Heart left ventricle (tissue), 16 donors: ENCODE data around the gene TAF4. TPM values are rescaled to one million over a fixed set of nuclear protein-coding genes. Genes with fewer than 3 reads are reported as not detected.

Experiments
- ATAC-seq, 4 donors: fragments of 200-7000 bp; cut with Tn5 transposase; one replicate each; pipeline ENCODE4 v1.9.1; 2020 to 2022; ENCODE audit warnings: moderate library complexity in 4 of 4, mild to moderate bottlenecking in 3 of 4, moderate number of reproducible peaks in 1 of 4
- DNase-seq, 5 donors: peaks; one replicate each; pipeline ENCODE4 v3.0.0-alpha.2; 2020
- H3K27ac ChIP-seq, 12 donors: fragments of 200-600 bp; sonication (generic) in 4 of 12; one replicate each; pipeline versions ENCODE4 v1.5.0 to v1.8.0; 2016 to 2022; ENCODE audit warnings: mild to moderate bottlenecking in 2 of 12
- H3K27me3 ChIP-seq, 9 donors: fragments of 200-600 bp; sonication (generic) in 2 of 9; one replicate each; pipeline versions ENCODE4 v1.5.1 to v1.8.0; 2016 to 2022; ENCODE audit warnings: mild to moderate bottlenecking in 3 of 9
- H3K36me3 ChIP-seq, 9 donors: fragments of 200-600 bp; sonication (generic) in 2 of 9; one replicate each; pipeline versions ENCODE4 v1.5.0 to v1.8.0; 2018 to 2022; ENCODE audit warnings: mild to moderate bottlenecking in 2 of 9
- H3K4me1 ChIP-seq, 12 donors: fragments of 200-600 bp; sonication (generic) in 4 of 12; one replicate each; pipeline versions ENCODE4 v1.5.0 to v1.8.0; 2016 to 2022; ENCODE audit warnings: mild to moderate bottlenecking in 3 of 12
- H3K4me3 ChIP-seq, 12 donors: fragments of 200-600 bp; sonication (generic) in 4 of 12; one replicate each; pipeline versions ENCODE4 v1.5.0 to v1.8.0; 2017 to 2022; ENCODE audit warnings: mild to moderate bottlenecking in 9 of 12, moderate library complexity in 4 of 12
- H3K9me3 ChIP-seq, 12 donors: fragments of 200-600 bp; sonication (generic) in 4 of 12; one replicate each; pipeline versions ENCODE4 v1.5.0 to v1.8.0; 2016 to 2022; ENCODE audit warnings: mild to moderate bottlenecking in 1 of 12
- CTCF ChIP-seq, 12 donors: fragments of 200-600 bp; sonication (generic) in 4 of 12; IDR thresholded peaks; one replicate each; pipeline versions ENCODE4 v1.5.0 to v1.8.0; 2018 to 2022; ENCODE audit warnings: antibody characterized with exemption in 12 of 12, mild to moderate bottlenecking in 5 of 12
- POLR2A ChIP-seq, 2 donors: fragments of 450-650 bp; IDR thresholded peaks; one replicate each; pipeline ENCODE4 v1.6.1; 2017; ENCODE audit warnings: antibody characterized with exemption in 2 of 2, mild to moderate bottlenecking in 2 of 2, moderate library complexity in 2 of 2
- WGBS, 4 donors: extraction: QIAGEN DNeasy Blood & Tissue Kit in 2 of 4; methylation state at CpG; one replicate each; pipeline versions ENCODE4 v1.1.5 to v1.1.7; 2013 to 2018; 5-methylcytosine and 5-hydroxymethylcytosine counted together
- intact Hi-C, 10 donors: fragments of 100-400 bp; cut with DNase I; formaldehyde crosslinking; loops; one replicate each; pipeline versions ENCODE4 v1.11.1 to v1.14.2; 2022
- polyA plus RNA-seq, 2 donors: library from polyadenylated mRNA; stranded (reverse); fragments of 200-250 nt; gene quantifications; one replicate each; pipeline ENCODE4 v1.2.3, GENCODE V29; 2013
- total RNA-seq, 9 donors: library from RNA; depleted of rRNA in 2 of 9; stranded (reverse); fragments of >200 nt in 2 of 9; fragmentation: NEBNext Ultra II Directional in 3 of 9; extraction: Animal tissue kit (Norgen Biotek cat#: 25700) in 3 of 9; gene quantifications; one replicate each; pipeline versions ENCODE4 v1.1.0 to v1.2.4, GENCODE V29; 2016 to 2023
- donor health status: ischemic (EF 13 %, LVEDD 7.1; RV severe dilation, severe dysfunction).
- donor health status: healthy with polysubstance abuse.
- donor health status: DM: no; HTN: yes; CAD: no.
- donor health status: DM: no; HTN: no; CAD: no.
- donor health status: ischemic (EF 25% LVEDD 6.9; RV normal size, moderate dysfunction).
- donor health status: ischemic (EF 25% LVEDD 5.7; RV mildly dilated, moderate dysfunction).
- donor health status: healthy.
- donor health status: DM: yes; HTN: yes; CAD: no.
- donor health status: ischemic (EF 35%, LVEDD 5.7; RV mildly dilated, moderate dysfunction).
- donor health status: nonischemic (EF 11% LVEDD 7.7; RV severe dilation, severe dysfunction).
- donor health status: DM: yes; HTN: yes; CAD: no.
- donor health status: PGD.
- donor health status: ischemic (EF 29% LVEDD 5.4; RV normal size, mild dysfunction).
- donor health status: nonischemic (EF 23%, LVEDD 6.1; RV moderate dilation, normal function).

Gene TAF4
- total and polyA plus RNA-seq, 11 donors, result 4.5 to 37.7 (median 10.7) TPM

GRCh38 chr20:62014889-62015537 lies 50.7 kb downstream of the TAF4 start:
- no peak overlapping the region for H3K4me3 ChIP-seq
- no peak overlapping the region for H3K27ac ChIP-seq
- peaks cover 0 to 28% (median 22%) of the 10 kb centered on the region in 9 donors for H3K36me3 ChIP-seq
- 83 to 93% (median 91%) methylated on average over 11 to 14 of the region's 14 CpGs for WGBS, 4 donors
- ATAC-seq (no peak), DNase-seq (peak in 1 of 5 donors; percentile 21)
- intact Hi-C loops, result loop anchor here in 8 of 10 donors (5.0 to 10.0 kb wide), 6 partner anchors 47 to 390 kb away; partner anchors contain the start of genes RPS21 (in 3 of the 8) and CABLES2 (in 1 of the 8)
- no peaks in the 10 kb centered on the region for H3K27me3 ChIP-seq
- H3K9me3 ChIP-seq, result no peaks in the 10 kb centered on the region
- TF ChIP-seq POLR2A (IDR thresholded peaks at IDR 0.05) (no peak), CTCF (IDR thresholded peaks at IDR 0.05) (no peak)
- peaks cover 0 to 27% (median 12%) of the 10 kb centered on the region in 12 donors for H3K4me1 ChIP-seq

DNA sequence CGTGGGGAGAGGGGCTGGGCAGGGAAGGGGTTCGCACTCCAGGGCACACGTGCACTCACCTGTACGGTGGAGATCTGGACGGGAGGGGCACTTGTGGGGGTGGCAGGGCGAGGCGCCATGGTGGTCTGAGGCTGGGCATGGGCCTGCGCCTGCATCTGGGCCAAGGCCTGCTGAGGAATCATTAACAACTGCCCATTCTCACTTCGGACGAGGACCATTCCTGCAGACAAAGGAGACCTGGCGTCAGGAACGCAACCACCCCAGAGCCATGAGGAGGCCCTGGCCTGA lies 51.2 kb downstream of the TAF4 start:
- Histone ChIP-seq H3K9me3 (no peaks in the 10 kb centered on the region), H3K27ac (no peak overlapping the region), H3K4me1 (peaks cover 0 to 21% (median 6%) of the 10 kb centered on the region in 12 donors), H3K27me3 (no peaks in the 10 kb centered on the region), H3K36me3 (peaks cover 0 to 33% (median 28%) of the 10 kb centered on the region in 9 donors), H3K4me3 (no peak overlapping the region)
- intact Hi-C loops, result loop anchor here in 8 of 10 donors (5.0 to 10.0 kb wide), 6 partner anchors 48 to 390 kb away; partner anchors contain the start of genes RPS21 (in 3 of the 8) and CABLES2 (in 1 of the 8)
- ATAC-seq (no peak), DNase-seq (no peak)
- TF ChIP-seq POLR2A (IDR thresholded peaks at IDR 0.05) (no peak), CTCF (IDR thresholded peaks at IDR 0.05) (no peak)
- 88 to 91% (median 90%) methylated on average over 12 of the region's 12 CpGs for WGBS, 4 donors

GRCh38 chr20:62012631-62013030 lies 53.0 kb downstream of the TAF4 start:
- peak in 1 of 5 donors; percentile 10 for DNase-seq
- no peak overlapping the region for H3K4me3 ChIP-seq
- peaks cover 2 to 51% (median 46%) of the 10 kb centered on the region in 9 donors for H3K36me3 ChIP-seq
- no peak for ATAC-seq
- no peak for TF ChIP-seq POLR2A (IDR thresholded peaks at IDR 0.05)
- no peak for TF ChIP-seq CTCF (IDR thresholded peaks at IDR 0.05)
- H3K4me1 ChIP-seq, result peaks cover 0 to 12% (median 0%) of the 10 kb centered on the region in 12 donors
- H3K9me3 ChIP-seq, result no peaks in the 10 kb centered on the region
- no peaks in the 10 kb centered on the region for H3K27me3 ChIP-seq
- intact Hi-C loops, result loop anchor here in 8 of 10 donors (5.0 to 10.0 kb wide), 6 partner anchors 50 to 392 kb away; partner anchors contain the start of genes RPS21 (in 3 of the 8) and CABLES2 (in 1 of the 8)
- no peak overlapping the region for H3K27ac ChIP-seq
- WGBS, 4 donors, result 91 to 96% (median 93%) methylated on average over 12 of the region's 12 CpGs

DNA sequence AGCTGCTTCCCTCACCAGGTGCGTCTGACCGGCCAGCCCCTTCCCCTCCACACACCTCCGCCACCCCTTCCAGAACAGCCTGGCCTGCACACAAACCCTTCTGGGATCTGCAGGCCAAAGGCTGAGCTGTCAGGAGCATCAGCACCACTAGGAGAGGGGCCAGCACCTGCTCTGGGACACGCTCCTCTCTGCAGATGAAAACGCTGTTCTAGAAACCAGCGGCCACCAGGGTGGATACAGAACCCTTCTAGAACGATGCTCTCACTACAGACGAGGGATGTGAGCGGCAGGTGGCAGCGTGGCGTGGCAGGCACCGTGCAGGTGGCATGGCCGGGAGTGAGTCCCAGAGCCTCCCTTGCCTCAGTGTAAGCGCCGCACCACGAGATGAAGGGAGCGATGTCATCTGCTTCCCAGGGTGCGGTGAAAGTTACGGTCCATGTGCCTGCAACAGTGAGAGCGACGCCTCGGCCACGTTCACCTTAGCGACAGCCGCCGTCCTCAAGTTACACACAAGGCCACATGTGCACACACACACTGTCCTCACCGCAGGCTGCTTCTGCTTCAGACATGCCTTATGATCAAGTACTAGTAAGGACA lies 53.6 kb downstream of the TAF4 start:
- ATAC-seq, result no peak
- no peaks in the 10 kb centered on the region for H3K9me3 ChIP-seq
- peaks cover 2 to 57% (median 52%) of the 10 kb centered on the region in 9 donors for H3K36me3 ChIP-seq

More for the DNA sequence above, 53.6 kb downstream of the TAF4 start:
- no peaks in the 10 kb centered on the region for H3K27me3 ChIP-seq
- 93 to 96% (median 95%) methylated on average over 27 of the region's 27 CpGs for WGBS, 4 donors
- no peak overlapping the region for H3K27ac ChIP-seq
- H3K4me3 ChIP-seq, result no peak overlapping the region
- peaks cover 0 to 12% (median 0%) of the 10 kb centered on the region in 12 donors for H3K4me1 ChIP-seq
- TF ChIP-seq CTCF (IDR thresholded peaks at IDR 0.05), result no peak
- TF ChIP-seq POLR2A (IDR thresholded peaks at IDR 0.05), result no peak
- peak in 1 of 5 donors; percentile 55 for DNase-seq
- intact Hi-C loops, result loop anchor here in 9 of 10 donors (2.0 to 10.0 kb wide), 8 partner anchors 50 to 393 kb away; partner anchors contain the start of genes RPS21 (in 3 of the 9) and CABLES2 (in 1 of the 9)
